Stimulated activated CD4-positive, alpha-beta T cell treated with anti-CD3 and anti-CD28 coated beads, Interleukin-4, amount 100 ng/mL, for 48 hours (primary cell): ENCODE data around the gene SULT1B1.

Source experiments
- DNase-seq, 2 donors: peaks; one replicate each; pipeline ENCODE4 v3.0.0-alpha.2; 2020; ENCODE audit warnings: low read depth in 2 of 2

The SULT1B1 gene

DNA sequence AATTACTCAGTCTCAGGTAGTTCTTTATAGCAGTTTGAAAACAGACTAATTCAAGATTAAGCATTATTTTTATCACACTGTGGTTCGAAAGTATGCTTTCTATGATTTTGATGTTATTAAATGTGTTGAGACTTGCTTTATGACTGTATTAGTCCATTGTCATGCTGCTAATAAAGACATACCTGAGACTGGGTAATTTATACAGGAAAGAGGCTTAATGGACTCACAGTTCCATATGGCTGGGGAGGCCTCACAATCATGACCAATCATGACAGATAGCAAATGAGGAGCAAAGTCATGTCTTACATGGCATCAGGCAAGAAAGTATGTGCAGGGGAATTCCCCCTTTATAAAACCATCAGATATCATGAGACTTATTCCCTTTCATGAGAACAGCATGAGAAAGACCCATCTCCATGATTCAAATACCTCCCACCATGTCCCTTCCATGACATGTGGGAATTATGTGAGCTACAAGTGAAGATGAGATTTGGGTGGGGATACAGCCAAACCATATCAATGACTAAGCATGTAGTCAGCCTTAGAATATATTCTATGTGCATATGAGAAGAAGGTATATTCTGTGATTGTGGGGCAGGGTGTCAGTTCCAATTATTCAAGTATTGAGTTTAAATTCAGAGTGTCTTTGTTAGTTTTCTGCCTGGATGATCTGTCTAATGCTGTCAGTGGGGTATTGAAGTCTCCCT, 62.7 kb downstream of the SULT1B1 start:
- DNase-seq = no peak

DNA sequence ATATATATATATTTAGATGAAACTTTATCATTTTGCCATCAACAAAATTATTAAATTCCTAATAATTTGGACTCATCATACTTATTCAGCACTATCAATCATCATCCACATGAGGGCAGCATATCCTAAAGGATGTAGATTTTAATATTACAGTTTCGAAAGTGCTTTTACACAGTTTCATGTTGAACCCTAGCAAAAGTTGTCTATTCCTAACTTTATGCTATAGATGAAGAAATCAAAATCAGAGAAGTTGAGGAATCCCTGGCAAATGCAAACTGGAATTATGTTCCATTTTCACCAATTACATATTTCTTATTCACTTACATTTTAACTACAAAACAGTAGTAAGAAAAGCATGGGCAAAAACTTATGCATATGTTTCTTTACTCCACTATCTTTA, 70.8 kb downstream of the SULT1B1 start:
- DNase-seq = no peak

DNA sequence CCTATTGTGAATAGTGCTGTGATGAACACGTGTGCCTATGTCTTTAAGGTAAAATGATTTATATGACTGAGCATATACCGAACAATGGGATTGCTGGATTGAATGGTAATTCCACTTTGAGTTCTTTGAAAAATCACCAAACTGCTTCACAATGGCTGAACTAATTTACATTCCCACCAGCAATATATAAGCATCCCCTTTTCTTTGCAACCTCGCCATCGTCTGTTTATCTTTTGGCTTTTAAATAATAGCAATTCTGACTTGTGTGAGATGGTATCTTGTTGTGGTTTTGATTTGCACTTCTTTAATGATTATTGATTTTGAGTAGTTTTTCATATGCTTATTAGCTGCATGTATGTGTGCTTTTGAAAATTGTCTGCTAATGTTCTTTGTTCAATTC, 75.6 kb downstream of the SULT1B1 start:
- DNase-seq = no peak
